Osteoblast (primary cell): ENCODE measurements around the gene GLRX2. TPM values are rescaled to one million over a fixed set of nuclear protein-coding genes. Genes with fewer than 3 reads are reported as not detected.

Experiments
- DNase-seq: peaks from one replicate; pipeline ENCODE4 v3.0.0; 2011; ENCODE audit warnings: low spot score, mixed read lengths; ENCODE audit not compliant: insufficient read length; ENCODE audit errors: missing footprints
- H2AFZ ChIP-seq: 2 replicates; pipeline ENCODE4 v1.6.0; 2011; ENCODE audit warnings: mild to moderate bottlenecking, low read length
- H3K27ac ChIP-seq: 2 replicates; pipeline ENCODE4 v1.5.1; 2011; ENCODE audit warnings: mild to moderate bottlenecking, low read depth, low read length, moderate library complexity
- H3K27me3 ChIP-seq: 2 replicates; pipeline ENCODE4 v1.6.0; 2012; ENCODE audit warnings: mild to moderate bottlenecking, control low read depth, inconsistent platforms, low read length, moderate library complexity; ENCODE audit not compliant: insufficient read depth
- H3K36me3 ChIP-seq: 2 replicates; pipeline ENCODE4 v1.5.1; 2011; ENCODE audit warnings: mild to moderate bottlenecking, low read length, control low read depth, moderate library complexity; ENCODE audit not compliant: insufficient read depth
- H3K4me1 ChIP-seq: 2 replicates; pipeline ENCODE4 v1.5.1; 2011; ENCODE audit warnings: mild to moderate bottlenecking, low read length, control low read depth, moderate library complexity; ENCODE audit not compliant: insufficient read depth
- H3K4me2 ChIP-seq: 2 replicates; pipeline ENCODE4 v1.6.0; 2011; ENCODE audit warnings: mild to moderate bottlenecking, low read length; ENCODE audit not compliant: insufficient read depth
- H3K4me3 ChIP-seq: fragments of 200-600 bp; sonication (generic); 3 replicates; pipeline ENCODE4 v1.5.1; 2012; ENCODE audit warnings: mild to moderate bottlenecking, low read length, inconsistent platforms; ENCODE audit not compliant: insufficient read depth
- H3K79me2 ChIP-seq: 2 replicates; pipeline ENCODE4 v1.6.0; 2012; ENCODE audit warnings: mild to moderate bottlenecking, low read length, control low read depth, inconsistent platforms; ENCODE audit not compliant: insufficient read depth
- H3K9me3 ChIP-seq: 2 replicates; pipeline ENCODE4 v1.5.1; 2011; ENCODE audit warnings: low read depth, low read length, control low read depth
- H4K20me1 ChIP-seq: 2 replicates; pipeline ENCODE4 v1.6.0; 2012; ENCODE audit warnings: mild to moderate bottlenecking, low read length, control low read depth; ENCODE audit not compliant: insufficient read depth
- CTCF ChIP-seq: IDR thresholded peaks from 2 replicates; pipeline ENCODE4 v1.5.1; 2011; ENCODE audit warnings: mild to moderate bottlenecking, low read depth, low read length, moderate library complexity; ENCODE audit errors: extremely low read depth
- total RNA-seq: library from RNA; depleted of rRNA; stranded (reverse); fragments of >200 nt; gene quantifications from 2 replicates; pipeline ENCODE4 v1.2.3, GENCODE V29; 2012

Gene GLRX2
- total RNA-seq, 1 donor: 9.4 TPM

DNA sequence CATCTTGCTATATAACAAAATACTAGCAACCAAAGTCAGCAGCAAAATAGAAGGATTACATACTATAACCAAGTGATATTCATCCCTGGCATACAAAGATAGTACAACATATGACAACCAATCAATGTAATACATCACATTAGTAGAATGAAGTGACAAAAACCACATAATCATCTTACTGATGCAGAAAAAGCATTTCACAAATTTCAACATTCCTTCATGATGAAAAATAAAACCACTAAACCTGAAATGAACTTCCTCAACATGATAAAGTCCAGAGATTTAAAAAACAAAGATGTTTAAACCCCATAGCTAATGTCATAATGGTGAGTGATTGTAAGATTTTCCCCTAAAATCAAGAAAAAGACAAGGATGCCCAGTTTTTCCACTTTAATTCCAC is 27.2 kb downstream of the GLRX2 start:
- no peak overlapping the region for H3K4me3 ChIP-seq
- no peak for DNase-seq
- H3K27me3 ChIP-seq: no peaks in the 10 kb centered on the region
- peaks cover 44% of the 10 kb centered on the region for H3K36me3 ChIP-seq
- H3K79me2 ChIP-seq: peaks cover 17% of the 10 kb centered on the region
- no peaks in the 10 kb centered on the region for H3K9me3 ChIP-seq
- no peak overlapping the region for H2AFZ ChIP-seq
- no peaks in the 10 kb centered on the region for H4K20me1 ChIP-seq
- no peak overlapping the region for H3K4me2 ChIP-seq
- no peaks in the 10 kb centered on the region for H3K4me1 ChIP-seq
- peak overlapping the region; percentile 55 for H3K27ac ChIP-seq
- no peak for TF ChIP-seq CTCF

DNA sequence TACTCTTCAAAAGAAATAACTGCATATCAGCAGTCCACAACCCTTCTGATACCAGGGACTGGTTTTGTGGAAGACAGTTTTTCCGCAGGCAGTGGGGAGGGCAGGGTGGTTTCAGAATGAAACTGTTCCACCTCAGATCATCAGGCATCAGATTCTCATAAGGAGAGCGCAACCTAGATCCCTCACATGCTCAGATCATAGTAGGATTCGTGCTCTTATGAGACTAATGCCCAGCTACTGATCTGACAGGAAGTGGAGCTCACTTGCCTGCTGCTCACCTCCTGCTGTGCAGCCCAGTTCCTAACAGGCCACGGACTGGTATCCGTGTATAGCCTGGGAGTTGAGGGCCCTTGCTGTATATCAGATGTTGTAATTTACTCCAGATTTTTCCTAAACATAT is 34.3 kb downstream of the GLRX2 start:
- peaks cover 5% of the 10 kb centered on the region for H4K20me1 ChIP-seq
- H3K79me2 ChIP-seq: peaks cover 77% of the 10 kb centered on the region
- H2AFZ ChIP-seq: no peak overlapping the region
- no peak overlapping the region for H3K27ac ChIP-seq
- no peak for DNase-seq
- no peak overlapping the region for H3K4me2 ChIP-seq
- no peaks in the 10 kb centered on the region for H3K9me3 ChIP-seq
- TF ChIP-seq CTCF: no peak
- peaks cover 9% of the 10 kb centered on the region for H3K36me3 ChIP-seq
- H3K4me1 ChIP-seq: no peaks in the 10 kb centered on the region
- no peaks in the 10 kb centered on the region for H3K27me3 ChIP-seq
- H3K4me3 ChIP-seq: no peak overlapping the region

DNA sequence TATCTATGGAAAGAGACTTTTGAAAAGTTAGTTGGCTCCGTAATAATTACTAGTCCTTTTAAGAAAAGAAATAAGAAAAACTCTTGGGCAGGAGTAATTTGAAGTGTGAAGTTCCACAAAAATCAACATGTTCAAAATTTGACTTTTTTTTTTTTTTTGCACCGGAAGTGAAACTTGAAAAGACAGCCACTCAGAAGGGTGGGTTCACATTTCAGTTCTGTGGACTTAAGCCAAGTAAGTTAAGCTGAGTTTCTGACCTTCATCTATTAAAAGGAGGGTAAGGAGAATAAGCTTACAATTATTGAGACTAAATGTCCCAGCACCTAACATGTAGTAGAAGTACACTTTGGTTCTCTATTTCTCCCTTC is 34.8 kb downstream of the GLRX2 start:
- Histone ChIP-seq H3K4me2 (no peak overlapping the region), H2AFZ (no peak overlapping the region), H3K27me3 (no peaks in the 10 kb centered on the region), H3K4me1 (no peaks in the 10 kb centered on the region), H4K20me1 (peaks cover 6% of the 10 kb centered on the region), H3K79me2 (peaks cover 77% of the 10 kb centered on the region), H3K27ac (no peak overlapping the region), H3K9me3 (no peaks in the 10 kb centered on the region), H3K36me3 (peaks cover 9% of the 10 kb centered on the region), H3K4me3 (no peak overlapping the region)
- no peak for TF ChIP-seq CTCF
- no peak for DNase-seq

GRCh38 chr1:193069748-193070385 is 35.3 kb downstream of the GLRX2 start:
- no peak overlapping the region for H2AFZ ChIP-seq
- peaks cover 9% of the 10 kb centered on the region for H4K20me1 ChIP-seq
- no peak overlapping the region for H3K4me3 ChIP-seq
- H3K79me2 ChIP-seq: peaks cover 80% of the 10 kb centered on the region
- no peaks in the 10 kb centered on the region for H3K9me3 ChIP-seq
- no peak overlapping the region for H3K27ac ChIP-seq
- no peak overlapping the region for H3K4me2 ChIP-seq
- TF ChIP-seq CTCF: peak; percentile 39
- no peaks in the 10 kb centered on the region for H3K27me3 ChIP-seq
- DNase-seq: no peak
- no peaks in the 10 kb centered on the region for H3K4me1 ChIP-seq
- H3K36me3 ChIP-seq: peaks cover 9% of the 10 kb centered on the region
